ENCODE measurements around the gene FBXO36. TPM values are rescaled to one million over a fixed set of nuclear protein-coding genes. Genes with fewer than 3 reads are reported as not detected.

Gene FBXO36
- total and polyA plus RNA-seq, 2 of the 4 experiments (the other 2 are of a cell fraction), result 1.3 to 2.2 TPM

DNA sequence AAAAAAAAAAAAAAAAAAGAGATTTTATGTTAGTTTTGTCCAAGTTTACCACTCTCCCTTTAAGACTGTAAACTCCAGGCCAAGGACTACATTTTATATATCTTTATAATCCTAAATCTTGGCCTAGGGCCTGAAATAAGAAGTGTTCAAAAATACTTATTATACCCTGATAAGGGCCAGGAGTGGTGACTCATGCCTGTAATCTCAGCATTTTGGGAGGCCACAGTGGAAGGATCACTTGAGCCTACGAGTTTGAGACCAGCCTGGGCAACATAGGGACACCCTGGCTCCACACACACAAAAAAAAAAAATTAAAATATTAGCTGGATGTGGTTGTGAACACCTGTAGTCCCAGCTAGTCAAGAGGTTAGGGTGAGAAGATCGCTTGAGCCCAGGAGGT is 13.2 kb upstream of the FBXO36 start:
- ChIA-PET CTCF (no interaction called here), POLR2A (ENCODE audit: unreplicated experiment) (no interaction called here)
- Histone ChIP-seq H3K79me1 (ENCODE audit: low read depth in 1 of 2, low read length in 2 of 2) (peaks cover 0 to 46% of the 10 kb centered on the region in 2 experiments), H2AFZ (replicated peaks; ENCODE audit: low read length, poor library complexity) (no peak overlapping the region), H2BK20ac (ENCODE audit: low read depth, low read length) (no peak overlapping the region; the same call in 1 of the 2 replicates), H2BK5ac (ENCODE audit: low read depth, low read length, poor library complexity, severe bottlenecking) (no peak overlapping the region), H3K18ac (ENCODE audit: low read depth, low read length) (no peak overlapping the region), H4K91ac (ENCODE audit: insufficient read depth, low read depth, low read length) (no peak overlapping the region), H3K4me2 (ENCODE audit: low read depth, low read length) (no peak overlapping the region), H3K9ac (ENCODE audit: low read depth, low read length) (no peak overlapping the region), H2AK9ac (replicated peaks; ENCODE audit: low read depth, low read length, poor library complexity) (no peak overlapping the region), H3K9me3 (ENCODE audit: control insufficient read depth, insufficient read depth, low read length) (no peaks in the 10 kb centered on the region), H3K14ac (replicated peaks; ENCODE audit: low read depth, low read length) (no peak overlapping the region), H2BK15ac (ENCODE audit: low read depth, low read length) (no peak overlapping the region), H4K5ac (ENCODE audit: low read depth, low read length) (no peak overlapping the region), H4K8ac (ENCODE audit: low read depth in 2 of 2, low read length in 2 of 2) (no peak overlapping the region), H3K23ac (ENCODE audit: low read depth, low read length) (no peak overlapping the region), H2AK5ac (ENCODE audit: low read depth, low read length) (no peak overlapping the region), H3K36me3 (ENCODE audit: control insufficient read depth, insufficient read depth, low read length) (peaks cover 13% of the 10 kb centered on the region; the same call in 1 of the 2 replicates), H3K56ac (ENCODE audit: extremely low read depth, insufficient read depth, low read length) (no peak overlapping the region), H3K27me3 (ENCODE audit: control insufficient read depth, insufficient read depth, low read length) (no peaks in the 10 kb centered on the region), H3K4me1 (ENCODE audit: control insufficient read depth, insufficient read depth, low read length) (peaks cover 7% of the 10 kb centered on the region; the same call in 1 of the 2 replicates), H3K4me3 (ENCODE audit: insufficient read depth, low read depth, low read length) (no peak overlapping the region), H2BK120ac (ENCODE audit: low read depth, low read length) (no peak overlapping the region), H3K9me1 (ENCODE audit: insufficient read depth, low read length) (peaks cover 5% of the 10 kb centered on the region; the same call in 1 of the 2 replicates), H4K20me1 (ENCODE audit: insufficient read depth, low read length) (peaks cover 70% of the 10 kb centered on the region), H3K27ac (ENCODE audit: insufficient read depth, low read length) (no peak overlapping the region), H3K4ac (ENCODE audit: low read depth, low read length) (no peak overlapping the region)
- WGBS, 2 experiments (ENCODE audit: extremely low coverage in 2 of 2, insufficient read length in 1 of 2), result no CpG with 5 or more reads among the region's 2 CpGs
- ATAC-seq (ENCODE audit: low read depth) (no peak; the same call in 1 of the 2 replicates), DNase-seq (no peak)
- no TSS peak for BruUV-seq (replicated peaks)
- in situ Hi-C loops (cut with MboI; ENCODE audit: low sequenced_read_pairs) (no loop called here), intact Hi-C loops (cut with micrococcal nuclease) (no loop called here), dilution Hi-C loops (cut with HindIII; ENCODE audit: low sequenced_read_pairs, unreplicated experiment) (no loop called here)
- TF ChIP-seq MXI1 (IDR thresholded peaks at IDR 0.05; ENCODE audit: borderline replicate concordance, low read depth, low read length) (no peak), MAZ (IDR thresholded peaks at IDR 0.05; ENCODE audit: borderline replicate concordance, low read depth, low read length) (no peak), NFE2L2 (IDR thresholded peaks at IDR 0.05; ENCODE audit: low read depth, low read length) (no peak), FOS (IDR thresholded peaks at IDR 0.05; ENCODE audit: low read depth, low read length) (no peak), POLR2A (IDR thresholded peaks at IDR 0.05; ENCODE audit: low read depth, low read length) (no peak), RFX5 (IDR thresholded peaks at IDR 0.05; ENCODE audit: low read depth, low read length) (no peak), MAFK (IDR thresholded peaks at IDR 0.05; ENCODE audit: low read depth, low read length) (no peak), SMC3 (IDR thresholded peaks at IDR 0.05; ENCODE audit: low read depth, low read length) (no peak), BHLHE40 (IDR thresholded peaks at IDR 0.05; ENCODE audit: low read depth, low read length) (no peak), RAD21 (IDR thresholded peaks at IDR 0.05; ENCODE audit: low read length) (no peak), CHD1 (IDR thresholded peaks at IDR 0.05; ENCODE audit: low read depth, low read length) (no peak), RCOR1 (IDR thresholded peaks at IDR 0.05; ENCODE audit: insufficient replicate concordance, low read length) (no peak)
- TF ChIP-seq, protein P1, sequence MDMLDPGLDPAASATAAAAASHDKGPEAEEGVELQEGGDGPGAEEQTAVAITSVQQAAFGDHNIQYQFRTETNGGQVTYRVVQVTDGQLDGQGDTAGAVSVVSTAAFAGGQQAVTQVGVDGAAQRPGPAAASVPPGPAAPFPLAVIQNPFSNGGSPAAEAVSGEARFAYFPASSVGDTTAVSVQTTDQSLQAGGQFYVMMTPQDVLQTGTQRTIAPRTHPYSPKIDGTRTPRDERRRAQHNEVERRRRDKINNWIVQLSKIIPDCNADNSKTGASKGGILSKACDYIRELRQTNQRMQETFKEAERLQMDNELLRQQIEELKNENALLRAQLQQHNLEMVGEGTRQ (IDR thresholded peaks at IDR 0.05; ENCODE audit: low read depth, low read length), result no peak
- TF ChIP-seq, protein P2, sequence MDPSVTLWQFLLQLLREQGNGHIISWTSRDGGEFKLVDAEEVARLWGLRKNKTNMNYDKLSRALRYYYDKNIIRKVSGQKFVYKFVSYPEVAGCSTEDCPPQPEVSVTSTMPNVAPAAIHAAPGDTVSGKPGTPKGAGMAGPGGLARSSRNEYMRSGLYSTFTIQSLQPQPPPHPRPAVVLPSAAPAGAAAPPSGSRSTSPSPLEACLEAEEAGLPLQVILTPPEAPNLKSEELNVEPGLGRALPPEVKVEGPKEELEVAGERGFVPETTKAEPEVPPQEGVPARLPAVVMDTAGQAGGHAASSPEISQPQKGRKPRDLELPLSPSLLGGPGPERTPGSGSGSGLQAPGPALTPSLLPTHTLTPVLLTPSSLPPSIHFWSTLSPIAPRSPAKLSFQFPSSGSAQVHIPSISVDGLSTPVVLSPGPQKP (IDR thresholded peaks at IDR 0.05; ENCODE audit: borderline replicate concordance, low read depth, low read length), result no peak
- TF ChIP-seq, protein P3, sequence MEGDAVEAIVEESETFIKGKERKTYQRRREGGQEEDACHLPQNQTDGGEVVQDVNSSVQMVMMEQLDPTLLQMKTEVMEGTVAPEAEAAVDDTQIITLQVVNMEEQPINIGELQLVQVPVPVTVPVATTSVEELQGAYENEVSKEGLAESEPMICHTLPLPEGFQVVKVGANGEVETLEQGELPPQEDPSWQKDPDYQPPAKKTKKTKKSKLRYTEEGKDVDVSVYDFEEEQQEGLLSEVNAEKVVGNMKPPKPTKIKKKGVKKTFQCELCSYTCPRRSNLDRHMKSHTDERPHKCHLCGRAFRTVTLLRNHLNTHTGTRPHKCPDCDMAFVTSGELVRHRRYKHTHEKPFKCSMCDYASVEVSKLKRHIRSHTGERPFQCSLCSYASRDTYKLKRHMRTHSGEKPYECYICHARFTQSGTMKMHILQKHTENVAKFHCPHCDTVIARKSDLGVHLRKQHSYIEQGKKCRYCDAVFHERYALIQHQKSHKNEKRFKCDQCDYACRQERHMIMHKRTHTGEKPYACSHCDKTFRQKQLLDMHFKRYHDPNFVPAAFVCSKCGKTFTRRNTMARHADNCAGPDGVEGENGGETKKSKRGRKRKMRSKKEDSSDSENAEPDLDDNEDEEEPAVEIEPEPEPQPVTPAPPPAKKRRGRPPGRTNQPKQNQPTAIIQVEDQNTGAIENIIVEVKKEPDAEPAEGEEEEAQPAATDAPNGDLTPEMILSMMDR (conservative IDR thresholded peaks at IDR 0.05; ENCODE audit: low read depth, low read length), result no peak

All from IMR-90 (cell line).